Activated CD4-positive, alpha-beta T cell treated with anti-CD3 and anti-CD28 coated beads, Interleukin-2, amount 50 U/mL, for 24 hours (primary cell): Measurements from ENCODE around the gene BFSP1.

Experiments
- DNase-seq, 2 donors: peaks; one replicate each; pipeline ENCODE4 v3.0.0-alpha.2; 2020; ENCODE audit warnings: low read depth in 1 of 2, low spot score in 1 of 2

The BFSP1 gene

GRCh38 chr20:17530716-17531664 is at the start of gene BFSP1:
Gene BFSP1 (minus strand): TSS chr20:17531379. CDS start chr20:17531329, 50 bp downstream.
- peak; percentile 20 to 24 for DNase-seq

DNA sequence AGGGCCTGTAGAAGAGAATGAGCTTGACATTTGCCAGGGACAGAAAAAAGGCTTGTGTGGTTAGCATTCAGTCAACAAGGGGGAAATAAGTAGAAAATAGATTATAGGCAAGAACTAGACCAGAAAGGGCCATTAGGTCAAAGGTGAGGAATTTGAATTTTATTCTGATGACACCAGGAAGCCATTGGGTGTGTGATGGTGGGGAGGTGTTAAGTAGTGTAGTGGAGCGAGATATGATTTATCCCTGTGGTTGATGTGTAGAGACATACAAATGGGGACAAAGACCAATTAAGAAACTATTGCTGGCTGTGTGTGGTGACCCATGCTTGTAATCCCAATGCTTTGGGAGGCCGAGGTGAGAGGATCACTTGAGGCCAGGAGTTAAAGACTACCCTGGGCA is 49.7 kb upstream of the BFSP1 start:
- no peak for DNase-seq

GRCh38 chr20:17579369-17580039 is 48.3 kb upstream of the BFSP1 start:
- no peak for DNase-seq

GRCh38 chr20:17576215-17576614 is 45.0 kb upstream of the BFSP1 start:
- no peak for DNase-seq

GRCh38 chr20:17573463-17573862 is 42.3 kb upstream of the BFSP1 start:
- no peak for DNase-seq

GRCh38 chr20:17572034-17572638 is 41.0 kb upstream of the BFSP1 start:
- DNase-seq, result no peak

DNA sequence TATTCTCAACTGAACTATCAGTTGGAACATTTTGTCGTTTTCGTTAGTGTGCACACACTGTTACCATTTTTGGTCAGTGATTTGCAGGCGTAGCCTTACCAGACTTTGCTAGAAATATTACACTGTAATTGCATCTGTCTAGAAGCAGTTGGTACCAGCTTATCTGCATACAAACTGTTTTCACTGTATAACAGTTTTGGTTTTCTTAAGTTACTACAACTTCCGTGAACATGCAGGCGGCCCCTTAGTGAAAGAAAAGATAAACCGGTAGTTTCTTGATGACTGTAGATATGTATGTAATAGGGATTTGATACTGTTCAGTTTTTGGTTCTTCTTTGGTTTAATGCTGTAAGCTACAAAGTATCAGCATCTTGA is 40.0 kb upstream of the BFSP1 start:
- no peak for DNase-seq

DNA sequence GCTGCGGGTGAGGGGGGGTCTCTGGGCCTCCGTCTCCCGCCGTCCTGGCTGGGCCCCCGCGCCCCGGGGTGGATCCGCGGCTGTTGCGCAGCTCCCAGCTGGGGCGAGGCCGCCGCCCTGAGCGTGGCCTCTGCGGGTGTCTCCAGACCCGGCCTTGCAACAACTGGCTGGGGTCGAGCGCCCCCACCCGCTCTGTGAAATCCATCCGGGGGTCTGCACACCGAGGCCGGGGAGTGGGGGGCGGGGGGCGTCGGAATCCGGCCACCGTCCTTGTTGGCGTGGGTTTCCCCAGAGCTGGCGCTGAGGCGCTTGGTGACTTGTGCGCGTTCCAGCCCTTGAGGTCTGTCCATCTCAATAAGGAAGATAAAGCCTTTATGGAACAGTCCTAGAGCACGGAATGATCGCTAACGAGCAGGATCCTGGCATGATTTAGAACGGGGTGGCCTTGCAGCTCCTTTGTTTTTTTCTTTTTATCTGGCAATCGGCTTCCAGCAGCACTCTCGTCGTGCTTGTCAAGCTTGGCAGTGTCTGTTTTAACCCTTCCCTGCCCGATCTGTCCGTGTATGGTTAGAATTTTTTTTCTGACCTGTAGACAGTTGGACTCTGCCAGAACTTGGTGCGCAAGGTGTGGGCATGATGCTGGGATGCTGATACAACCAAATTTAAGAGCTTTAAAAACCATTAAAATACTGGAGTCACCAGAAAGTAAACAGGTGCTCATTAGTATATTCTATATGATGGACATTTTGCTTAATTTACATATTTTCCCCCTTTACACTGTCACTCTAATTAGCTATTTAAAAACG is 39.4 kb upstream of the BFSP1 start:
- DNase-seq, result peak in 1 of 2 donors; percentile 3

DNA sequence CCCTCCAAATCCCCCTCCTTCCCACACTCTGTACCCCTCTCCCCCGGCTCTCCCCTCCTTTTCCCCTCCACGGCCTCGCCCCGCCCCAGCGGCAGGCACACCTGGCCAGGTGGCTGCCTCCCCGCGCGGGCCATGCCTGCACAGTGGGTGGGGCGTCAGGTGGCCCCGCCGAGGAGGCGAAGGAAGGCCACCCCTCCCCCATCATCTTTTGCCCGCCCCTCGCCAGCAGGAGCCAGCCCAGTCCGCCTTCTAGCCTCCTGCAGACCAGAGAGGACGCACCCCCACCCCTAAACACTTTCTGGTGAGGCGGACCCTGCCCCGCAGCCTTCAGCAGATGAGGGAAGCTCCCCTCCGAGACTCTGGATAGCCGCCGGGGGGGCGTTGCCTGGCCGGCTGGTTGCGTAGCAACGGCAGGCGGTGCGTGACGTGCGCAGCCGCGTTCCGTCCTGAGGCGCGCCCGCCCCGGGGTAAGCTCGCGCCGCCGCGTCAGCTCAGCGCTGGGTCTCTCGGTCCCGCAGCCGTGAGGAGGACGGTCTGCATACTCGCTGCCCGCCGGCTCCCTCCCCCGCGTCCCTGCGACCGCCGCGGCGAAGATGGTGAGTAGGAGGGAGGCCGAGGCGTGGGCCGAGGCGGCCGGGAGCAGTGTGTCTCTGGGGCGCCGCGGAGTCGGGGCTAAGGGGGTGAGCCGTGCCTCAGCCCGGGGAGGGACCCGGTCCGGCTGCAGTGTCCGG is 38.6 kb upstream of the BFSP1 start, which contains the start of gene DSTN:
Gene DSTN (plus strand): TSS at position 460 of the 731 bp plus-strand sequence. CDS start 134 bp downstream, at position 594.
- peak; percentile 74 to 77 for DNase-seq

DNA sequence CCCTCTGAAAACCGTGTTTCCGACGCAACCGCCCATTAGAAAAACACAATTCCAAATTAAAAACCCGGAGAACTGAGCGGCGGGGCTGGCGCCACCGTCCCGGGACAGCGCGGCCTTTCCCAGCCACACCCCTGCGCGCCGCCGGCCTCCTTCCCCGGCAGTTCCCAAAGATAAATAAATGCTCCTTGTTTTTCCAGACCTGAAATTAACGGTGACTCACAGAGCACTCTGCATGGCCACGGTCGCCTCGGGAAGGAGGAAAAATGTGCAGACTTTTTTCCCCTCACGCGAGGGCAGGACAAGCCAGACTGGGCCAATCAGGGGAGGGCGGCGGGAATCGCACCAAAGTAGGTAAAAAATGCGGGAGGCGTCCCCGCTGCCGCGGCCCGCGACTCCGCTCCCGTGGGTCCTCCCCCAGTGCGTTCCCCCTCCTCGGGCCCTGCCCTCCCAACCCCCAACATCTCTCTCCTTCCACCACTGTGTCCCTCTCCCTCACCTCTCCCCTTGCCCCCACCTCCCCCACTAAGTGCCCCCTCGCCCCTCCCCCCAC is 37.9 kb upstream of the BFSP1 start:
- DNase-seq, result no peak

DNA sequence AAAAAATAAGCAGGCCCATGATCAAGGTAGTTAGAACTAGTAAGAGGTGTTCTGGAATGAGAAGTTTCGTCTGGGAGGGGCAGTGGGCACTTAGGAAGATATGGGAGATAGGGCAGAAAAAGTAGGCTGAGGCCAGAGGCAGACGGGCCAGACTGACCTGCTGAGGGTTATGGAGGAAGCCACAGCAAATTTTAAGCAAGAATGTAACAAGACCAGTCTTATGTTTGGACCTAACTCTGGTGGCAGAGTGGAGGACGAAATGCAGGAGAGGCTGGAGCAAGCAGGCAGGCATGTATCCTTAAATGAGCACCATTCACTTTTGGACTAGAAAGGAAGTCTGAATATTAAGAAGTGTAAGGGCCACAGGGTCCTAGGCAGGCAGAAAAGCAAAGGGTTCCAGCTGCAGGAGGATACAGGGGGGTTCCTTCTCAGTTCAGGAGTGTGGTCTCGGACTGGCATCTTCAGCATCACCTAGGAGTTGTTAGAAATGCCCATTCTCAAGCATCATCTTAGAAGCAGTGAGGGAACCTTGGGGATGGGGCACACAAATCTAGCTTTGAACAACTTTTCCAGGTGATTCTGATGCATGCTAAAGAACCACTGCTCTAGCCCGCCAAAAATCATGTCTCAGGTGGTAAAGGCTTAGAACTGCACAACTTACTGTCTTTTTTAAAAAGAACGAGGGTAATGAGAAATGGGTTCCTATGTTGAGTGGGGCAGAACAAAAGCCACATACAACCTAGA is 37.0 kb upstream of the BFSP1 start:
- no peak for DNase-seq

DNA sequence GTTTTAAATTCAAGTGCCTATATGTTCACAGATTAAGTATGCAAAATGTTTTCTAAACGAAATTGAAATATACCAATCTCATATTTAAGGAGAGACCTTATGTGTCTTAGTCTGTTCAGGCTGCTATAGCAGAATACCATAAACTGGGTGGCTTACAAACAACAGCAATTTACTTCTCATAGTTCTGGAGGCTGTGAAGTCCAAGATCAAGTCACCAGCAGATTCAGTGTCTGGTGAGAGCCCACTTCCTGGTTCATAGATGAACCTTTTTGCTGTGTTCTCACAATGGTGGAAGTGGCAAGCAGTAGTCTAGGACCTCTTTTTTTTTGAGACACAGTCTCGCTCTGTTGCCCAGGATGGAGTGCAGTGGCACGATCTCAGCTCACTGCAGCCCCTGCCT is 35.2 kb upstream of the BFSP1 start:
- DNase-seq, result no peak

GRCh38 chr20:17565169-17565845 is 34.1 kb upstream of the BFSP1 start:
- no peak for DNase-seq

DNA sequence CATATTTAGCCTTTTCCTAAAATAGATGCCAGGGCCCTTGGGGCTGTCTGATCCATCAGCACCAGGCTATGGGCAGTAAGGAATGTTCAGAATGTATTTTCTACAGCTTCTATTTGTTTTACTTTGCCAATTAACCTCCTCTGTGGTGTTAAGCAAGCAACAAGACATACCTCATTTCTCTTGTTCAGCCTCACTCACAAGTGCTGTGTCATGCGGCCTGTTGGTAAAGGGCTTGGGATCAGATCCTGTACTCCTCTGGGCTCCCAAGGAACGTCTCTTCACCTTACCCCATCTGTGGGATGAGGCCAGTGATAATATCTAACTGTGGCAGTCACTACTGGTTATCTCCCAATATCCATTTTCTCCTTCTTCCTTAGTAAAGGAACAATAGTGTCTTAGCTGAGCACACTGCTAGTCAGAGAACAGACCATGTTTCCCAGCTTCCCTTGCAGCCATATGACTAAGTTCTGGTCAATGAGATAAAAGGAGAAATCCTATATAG is 31.7 kb upstream of the BFSP1 start:
- DNase-seq, result no peak

- DNase-seq, result peak in 1 of 2 donors; percentile 25
Observed at GRCh38 chr20:17560344-17561074, 29.3 kb upstream of the BFSP1 start.

GRCh38 chr20:17559338-17559737 is 28.2 kb upstream of the BFSP1 start:
- DNase-seq, result no peak

GRCh38 chr20:17558941-17559304 is 27.7 kb upstream of the BFSP1 start:
- no peak for DNase-seq
